DND-41 (cell line): ENCODE data around the gene DIP2B.

ENCODE experiments used
- ATAC-seq: fragments of 200-7000 bp; cut with Tn5 transposase; 3 replicates; pipeline ENCODE4 v1.9.1; 2021; ENCODE audit warnings: low read depth; ENCODE audit not compliant: insufficient read depth
- DNase-seq: peaks from one replicate; pipeline ENCODE4 v3.0.0-alpha.2; 2020
- H2AFZ ChIP-seq: 2 replicates; pipeline ENCODE4 v1.6.0; 2012; ENCODE audit warnings: low read depth, low read length
- H3K27ac ChIP-seq: 2 replicates; pipeline ENCODE4 v1.5.1; 2012; ENCODE audit warnings: low read length, inconsistent platforms
- H3K27me3 ChIP-seq: fragments of 200-600 bp; sonication (generic); 2 replicates; pipeline ENCODE4 v1.6.0; 2012; ENCODE audit warnings: low read length, mild to moderate bottlenecking, inconsistent platforms; ENCODE audit not compliant: insufficient read depth, poor library complexity
- H3K36me3 ChIP-seq: 2 replicates; pipeline ENCODE4 v1.5.1; 2012; ENCODE audit warnings: low read length, inconsistent platforms; ENCODE audit not compliant: insufficient read depth
- H3K4me1 ChIP-seq: 2 replicates; pipeline ENCODE4 v1.5.1; 2012; ENCODE audit warnings: mild to moderate bottlenecking, low read length; ENCODE audit not compliant: insufficient read depth
- H3K4me2 ChIP-seq: 2 replicates; pipeline ENCODE4 v1.6.0; 2012; ENCODE audit warnings: mild to moderate bottlenecking, moderate library complexity, low read length, inconsistent platforms; ENCODE audit not compliant: insufficient read depth
- H3K4me3 ChIP-seq, 2 experiments: fragments of 200-600 bp in 1 of 2; shearing (Covaris generic) in 1 of 2; 2 replicates each; pipeline ENCODE4 v1.5.1; 2012 to 2016; ENCODE audit warnings: inconsistent platforms in 2 of 2, low read length in 2 of 2, mild to moderate bottlenecking in 2 of 2, low read depth in 1 of 2, moderate library complexity in 1 of 2
- H3K79me2 ChIP-seq: 2 replicates; pipeline ENCODE4 v1.6.0; 2012; ENCODE audit warnings: low read length, inconsistent platforms; ENCODE audit not compliant: insufficient read depth
- H3K9ac ChIP-seq: 2 replicates; pipeline ENCODE4 v1.6.0; 2012; ENCODE audit warnings: low read depth, mild to moderate bottlenecking, inconsistent platforms, low read length, moderate library complexity
- H3K9me3 ChIP-seq: 2 replicates; pipeline ENCODE4 v1.5.1; 2012; ENCODE audit warnings: low read length, moderate library complexity, mild to moderate bottlenecking, inconsistent platforms; ENCODE audit not compliant: insufficient read depth, severe bottlenecking
- H4K20me1 ChIP-seq: 2 replicates; pipeline ENCODE4 v1.6.0; 2012; ENCODE audit warnings: low read length; ENCODE audit not compliant: insufficient read depth
- CTCF ChIP-seq: IDR thresholded peaks from 2 replicates; pipeline ENCODE4 v1.5.1; 2012; ENCODE audit warnings: borderline replicate concordance, low read length, moderate library complexity, mild to moderate bottlenecking; ENCODE audit not compliant: poor library complexity, severe bottlenecking; ENCODE audit errors: extremely low read depth
- EZH2 ChIP-seq: IDR thresholded peaks from 3 replicates; pipeline ENCODE4 v1.6.1; 2012; ENCODE audit warnings: borderline replicate concordance, low read depth, mild to moderate bottlenecking, moderate library complexity, low read length, inconsistent platforms; ENCODE audit not compliant: severe bottlenecking

Gene DIP2B

DNA sequence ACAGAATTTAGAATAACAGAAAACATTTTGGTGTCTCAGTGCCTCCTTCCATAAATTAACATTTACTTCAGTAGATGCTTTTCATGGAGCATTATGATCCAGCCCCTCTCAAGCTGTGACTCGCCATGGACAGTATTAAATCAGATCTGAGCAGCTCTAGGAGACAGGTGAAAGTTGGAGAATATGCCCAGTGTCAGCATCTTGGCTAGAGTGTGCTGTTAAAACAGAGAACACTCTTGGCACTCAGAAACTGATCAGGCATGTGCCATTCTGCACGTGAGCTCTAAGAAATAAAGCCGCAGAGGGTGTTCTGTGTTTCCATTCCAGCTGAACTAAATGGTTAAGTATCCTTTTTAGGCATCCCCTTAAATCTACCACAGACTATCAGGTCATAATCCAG lies 68.0 kb downstream of the DIP2B start:
- Histone ChIP-seq H3K27ac (no peak overlapping the region), H3K4me1 (no peaks in the 10 kb centered on the region), H4K20me1 (peaks cover 19% of the 10 kb centered on the region), H3K4me3 (no peak overlapping the region), H3K36me3 (no peaks in the 10 kb centered on the region), H2AFZ (no peak overlapping the region), H3K4me2 (no peak overlapping the region), H3K79me2 (peaks cover 80% of the 10 kb centered on the region), H3K27me3 (no peaks in the 10 kb centered on the region), H3K9me3 (no peaks in the 10 kb centered on the region), H3K9ac (no peak overlapping the region)
- DNase-seq (no peak), ATAC-seq (no peak)
- no peak for TF ChIP-seq CTCF
- no peak for TF ChIP-seq EZH2

DNA sequence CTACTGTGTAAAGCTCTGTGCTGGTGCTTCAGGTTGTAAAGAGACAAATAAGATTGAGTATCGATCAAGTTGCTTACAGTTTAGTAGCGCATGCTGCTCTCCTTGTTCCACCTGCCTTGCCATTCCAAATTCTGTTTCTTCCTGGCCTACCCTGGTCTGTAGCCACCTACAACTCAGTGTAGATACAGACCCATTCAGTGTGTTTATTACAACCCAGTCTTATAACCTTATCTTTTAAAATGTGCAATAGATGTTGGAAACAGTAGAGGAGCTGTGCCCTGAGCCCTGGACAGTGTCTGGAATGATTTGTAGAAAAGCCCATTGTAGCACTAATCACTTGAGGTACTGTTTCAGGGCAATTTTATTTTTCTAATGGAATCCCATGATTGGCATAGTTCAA lies 68.5 kb downstream of the DIP2B start:
- TF ChIP-seq EZH2 (no peak), CTCF (no peak)
- H3K4me3 ChIP-seq, result no peak overlapping the region
- ATAC-seq (no peak), DNase-seq (no peak)
- H3K27me3 ChIP-seq, result no peaks in the 10 kb centered on the region
- peaks cover 16% of the 10 kb centered on the region for H4K20me1 ChIP-seq
- no peak overlapping the region for H2AFZ ChIP-seq
- H3K9me3 ChIP-seq, result no peaks in the 10 kb centered on the region
- no peak overlapping the region for H3K4me2 ChIP-seq
- H3K27ac ChIP-seq, result no peak overlapping the region
- no peaks in the 10 kb centered on the region for H3K4me1 ChIP-seq
- no peak overlapping the region for H3K9ac ChIP-seq
- H3K36me3 ChIP-seq, result no peaks in the 10 kb centered on the region
- H3K79me2 ChIP-seq, result peaks cover 77% of the 10 kb centered on the region

DNA sequence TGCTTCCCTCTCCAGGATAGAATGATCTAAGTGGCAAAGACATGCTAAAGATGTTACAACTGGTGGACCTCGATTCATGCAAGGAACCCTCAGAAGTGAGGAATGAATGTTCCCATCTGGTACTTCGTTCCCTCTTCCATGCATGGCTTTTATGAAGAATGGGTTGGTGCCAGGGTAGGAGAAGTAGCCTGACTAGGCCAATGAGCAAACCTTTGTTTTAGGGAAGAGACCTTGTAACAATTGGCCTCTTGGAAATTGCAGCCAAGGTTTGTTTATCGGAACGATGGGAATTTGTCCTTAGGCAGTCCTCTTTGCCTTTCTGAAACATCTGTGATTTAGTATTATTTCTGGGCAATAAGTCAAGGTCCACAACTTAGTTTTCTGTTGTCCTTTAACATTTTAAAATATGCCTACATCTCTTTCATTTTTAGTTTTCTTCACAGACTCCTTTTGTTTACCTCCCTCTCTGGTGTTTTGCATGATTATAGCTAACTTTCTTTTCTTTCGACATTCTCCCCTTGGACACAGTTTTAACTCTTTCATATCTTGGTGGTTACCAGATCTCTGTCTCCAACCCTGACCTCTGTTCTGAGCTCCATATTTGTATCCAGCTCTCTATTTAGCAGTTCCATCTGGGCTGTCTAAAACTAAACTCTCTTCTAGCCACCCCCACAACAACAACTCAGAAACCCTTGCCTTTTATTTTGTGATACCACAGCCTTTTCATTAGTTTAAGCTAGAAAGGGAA lies 70.0 kb downstream of the DIP2B start:
- H4K20me1 ChIP-seq, result peaks cover 11% of the 10 kb centered on the region
- H3K9ac ChIP-seq, result no peak overlapping the region
- no peak overlapping the region for H2AFZ ChIP-seq
- H3K9me3 ChIP-seq, result no peaks in the 10 kb centered on the region
- H3K4me1 ChIP-seq, result no peaks in the 10 kb centered on the region
- no peaks in the 10 kb centered on the region for H3K27me3 ChIP-seq
- H3K4me3 ChIP-seq, result no peak overlapping the region
- H3K27ac ChIP-seq, result no peak overlapping the region; the same call in 1 of the 2 replicates
- peaks cover 72% of the 10 kb centered on the region for H3K79me2 ChIP-seq
- DNase-seq (no peak), ATAC-seq (no peak)
- TF ChIP-seq EZH2, result no peak
- no peak for TF ChIP-seq CTCF
- H3K4me2 ChIP-seq, result no peak overlapping the region
- no peaks in the 10 kb centered on the region for H3K36me3 ChIP-seq
